Lower leg skin (tissue), 3 donors: ENCODE results near the gene LMO2.

Source experiments
- CTCF ChIP-seq, 3 donors: fragments of 450-650 bp; IDR thresholded peaks; one replicate each; pipeline ENCODE4 v1.5.1; 2016; ENCODE audit warnings: antibody characterized with exemption in 3 of 3, mild to moderate bottlenecking in 3 of 3, moderate library complexity in 2 of 3
- POLR2A ChIP-seq, 2 donors: fragments of 450-650 bp; IDR thresholded peaks; one replicate each; pipeline ENCODE4 v1.6.1; 2016 to 2017; ENCODE audit warnings: antibody characterized with exemption in 2 of 2, mild to moderate bottlenecking in 1 of 2, moderate library complexity in 1 of 2

- TF ChIP-seq POLR2A (IDR thresholded peaks at IDR 0.05) = no peak
- TF ChIP-seq CTCF (IDR thresholded peaks at IDR 0.05) = no peak
Observed at GRCh38 chr11:33924341-33924740, 32.5 kb upstream of the LMO2 start.
